ACC112 (cell line): Measurements from ENCODE around the gene KHK.
"Not testable (repeated sequence)": the region's sequence is repeated elsewhere in the genome, so short reads cannot be mapped to it uniquely, and the experiment has no call there.

Experiments
- H2AFZ ChIP-seq: fragments of 200-600 bp; sonication (generic); one replicate; pipeline ENCODE4 v1.6.0; 2017; ENCODE audit warnings: antibody characterized with exemption, low read length; ENCODE audit not compliant: unreplicated experiment
- H3K27ac ChIP-seq: fragments of 200-600 bp; sonication (generic); 2 replicates; pipeline ENCODE4 v1.5.1; 2014; ENCODE audit warnings: low read depth, mild to moderate bottlenecking, antibody characterized with exemption, low read length, moderate library complexity
- H3K27me3 ChIP-seq: fragments of 200-600 bp; sonication (generic); 2 replicates; pipeline ENCODE4 v1.6.1; 2014; ENCODE audit warnings: mild to moderate bottlenecking, antibody characterized with exemption, low read length, moderate library complexity, mixed read lengths; ENCODE audit not compliant: insufficient read depth
- H3K36me3 ChIP-seq: fragments of 200-600 bp; sonication (generic); 2 replicates; pipeline ENCODE4 v1.6.1; 2016; ENCODE audit warnings: mild to moderate bottlenecking, antibody characterized with exemption, low read length, moderate library complexity, mixed read lengths; ENCODE audit not compliant: insufficient read depth
- H3K4me1 ChIP-seq: fragments of 200-600 bp; sonication (generic); one replicate; pipeline ENCODE4 v1.6.1; 2016; ENCODE audit warnings: low read length, mixed read lengths; ENCODE audit not compliant: insufficient read depth, unreplicated experiment, control insufficient read depth
- H3K4me3 ChIP-seq: fragments of 200-600 bp; sonication (generic); 2 replicates; pipeline ENCODE4 v1.5.1; 2014; ENCODE audit warnings: mild to moderate bottlenecking, low read depth, low read length
- H3K79me2 ChIP-seq: fragments of 200-600 bp; sonication (generic); one replicate; pipeline ENCODE4 v1.6.0; 2016; ENCODE audit warnings: low read length; ENCODE audit not compliant: control insufficient read depth, unreplicated experiment, insufficient read depth

KHK gene

GRCh38 chr2:27099334-27099955, 12.9 kb downstream of the KHK start:
- Histone ChIP-seq H3K27ac (no peak overlapping the region), H3K36me3 (no peaks in the 10 kb centered on the region), H3K79me2 (no peaks in the 10 kb centered on the region), H3K4me3 (no peak overlapping the region), H3K27me3 (no peaks in the 10 kb centered on the region), H2AFZ (no peak overlapping the region), H3K4me1 (peaks cover 7% of the 10 kb centered on the region)

GRCh38 chr2:27100036-27100435, 13.5 kb downstream of the KHK start:
- Histone ChIP-seq H2AFZ (no peak overlapping the region), H3K27me3 (no peaks in the 10 kb centered on the region), H3K27ac (no peak overlapping the region), H3K36me3 (no peaks in the 10 kb centered on the region), H3K4me3 (no peak overlapping the region), H3K4me1 (peaks cover 7% of the 10 kb centered on the region), H3K79me2 (no peaks in the 10 kb centered on the region)

- Histone ChIP-seq H2AFZ (no peak overlapping the region), H3K27ac (no peak overlapping the region), H3K4me3 (no peak overlapping the region), H3K27me3 (no peaks in the 10 kb centered on the region), H3K79me2 (no peaks in the 10 kb centered on the region), H3K4me1 (no peaks in the 10 kb centered on the region), H3K36me3 (no peaks in the 10 kb centered on the region)
Observed at GRCh38 chr2:27102329-27102728, 15.8 kb downstream of the KHK start.

- no peak overlapping the region for H3K27ac ChIP-seq
- no peaks in the 10 kb centered on the region for H3K79me2 ChIP-seq
- no peaks in the 10 kb centered on the region for H3K36me3 ChIP-seq
- H2AFZ ChIP-seq, result no peak overlapping the region
- H3K4me3 ChIP-seq, result no peak overlapping the region
- no peaks in the 10 kb centered on the region for H3K4me1 ChIP-seq
- H3K27me3 ChIP-seq, result no peaks in the 10 kb centered on the region
Observed at GRCh38 chr2:27105981-27106380, 19.4 kb downstream of the KHK start.

GRCh38 chr2:27108221-27108620, 21.6 kb downstream of the KHK start:
- no peak overlapping the region for H3K27ac ChIP-seq
- no peaks in the 10 kb centered on the region for H3K4me1 ChIP-seq
- H3K36me3 ChIP-seq, result no peaks in the 10 kb centered on the region
- no peaks in the 10 kb centered on the region for H3K27me3 ChIP-seq
- H2AFZ ChIP-seq, result no peak overlapping the region
- H3K4me3 ChIP-seq, result no peak overlapping the region
- no peaks in the 10 kb centered on the region for H3K79me2 ChIP-seq

GRCh38 chr2:27109083-27109482, 22.5 kb downstream of the KHK start:
- H3K27ac ChIP-seq, result no peak overlapping the region
- H3K27me3 ChIP-seq, result no peaks in the 10 kb centered on the region
- no peaks in the 10 kb centered on the region for H3K4me1 ChIP-seq
- no peak overlapping the region for H2AFZ ChIP-seq
- H3K36me3 ChIP-seq, result no peaks in the 10 kb centered on the region
- no peaks in the 10 kb centered on the region for H3K79me2 ChIP-seq
- no peak overlapping the region for H3K4me3 ChIP-seq

- H3K4me3 ChIP-seq, H3K36me3 ChIP-seq, H3K79me2 ChIP-seq, H3K27ac ChIP-seq, H2AFZ ChIP-seq, H3K27me3 ChIP-seq, H3K4me1 ChIP-seq: not testable (repeated sequence)
Observed at GRCh38 chr2:27110603-27111352, 24.2 kb downstream of the KHK start.

GRCh38 chr2:27111392-27112078, 25.0 kb downstream of the KHK start:
- H3K27me3 ChIP-seq, H3K4me1 ChIP-seq, H2AFZ ChIP-seq, H3K27ac ChIP-seq, H3K4me3 ChIP-seq, H3K79me2 ChIP-seq, H3K36me3 ChIP-seq: not testable (repeated sequence)

- H3K79me2 ChIP-seq, result peaks cover 7% of the 10 kb centered on the region
- H2AFZ ChIP-seq, result no peak overlapping the region
- no peak overlapping the region for H3K27ac ChIP-seq
- no peaks in the 10 kb centered on the region for H3K36me3 ChIP-seq
- no peaks in the 10 kb centered on the region for H3K27me3 ChIP-seq
- H3K4me1 ChIP-seq, result peaks cover 8% of the 10 kb centered on the region
- no peak overlapping the region for H3K4me3 ChIP-seq
Observed at GRCh38 chr2:27115519-27115918, 28.9 kb downstream of the KHK start.

- Histone ChIP-seq H3K4me1 (peaks cover 8% of the 10 kb centered on the region), H3K27me3 (no peaks in the 10 kb centered on the region), H3K27ac (no peak overlapping the region), H2AFZ (peak overlapping the region; percentile 100), H3K4me3 (peak overlapping the region; percentile 97), H3K36me3 (no peaks in the 10 kb centered on the region), H3K79me2 (peaks cover 7% of the 10 kb centered on the region)
Observed at GRCh38 chr2:27117995-27118524, 31.5 kb downstream of the KHK start.
